GM19099 (cell line): ENCODE measurements around the gene ANKRD34A.

Experiments
- POLR2A ChIP-seq: IDR thresholded peaks from 3 replicates; pipeline ENCODE4 v1.6.1; 2011; ENCODE audit warnings: low read depth; ENCODE audit not compliant: insufficient read length; ENCODE audit errors: extremely low read depth

ANKRD34A gene

GRCh38 chr1:145949219-145949618, 15.2 kb downstream of the ANKRD34A start:
- TF ChIP-seq POLR2A: no peak

GRCh38 chr1:145947551-145947950, 16.8 kb downstream of the ANKRD34A start:
- no peak for TF ChIP-seq POLR2A

GRCh38 chr1:145946477-145946986, 17.8 kb downstream of the ANKRD34A start:
- no peak for TF ChIP-seq POLR2A

DNA sequence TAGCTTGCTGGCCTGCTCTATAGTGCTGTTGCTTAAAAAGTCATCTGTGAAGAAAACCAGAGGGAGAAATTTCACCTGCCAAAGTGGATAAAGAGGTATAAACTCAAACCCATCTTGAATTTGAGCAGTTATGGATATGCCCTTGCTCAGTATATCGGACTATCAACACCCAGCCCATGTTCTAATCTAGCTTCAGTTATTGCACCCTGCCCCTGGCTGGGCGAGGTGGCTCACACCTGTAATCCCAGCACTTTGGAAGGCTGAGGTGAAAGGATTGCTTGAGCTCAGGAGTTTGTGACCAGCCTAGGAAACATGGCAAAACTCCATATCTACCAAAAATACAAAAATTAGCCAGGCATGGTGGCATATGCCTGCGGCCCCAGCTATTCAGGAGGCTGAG, 19.8 kb downstream of the ANKRD34A start:
- TF ChIP-seq POLR2A: no peak

DNA sequence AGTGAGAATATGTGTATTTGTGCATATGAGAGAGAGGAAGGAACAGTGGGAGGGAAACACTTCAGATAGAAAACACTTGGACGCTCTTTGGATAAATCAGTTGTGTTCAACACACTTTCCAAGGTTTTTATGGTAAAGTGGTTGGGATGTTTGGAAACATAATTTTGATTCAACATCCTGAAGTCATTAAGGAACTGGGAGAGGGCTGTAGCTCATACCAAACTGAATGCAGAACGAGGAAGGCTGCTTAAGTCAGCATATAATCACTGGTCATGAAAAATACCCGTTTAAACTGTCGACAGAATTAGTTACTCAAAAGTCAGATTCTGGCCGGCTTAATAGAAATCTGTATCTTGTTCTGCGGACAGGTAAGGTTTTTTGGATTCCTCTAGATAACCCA, 21.5 kb downstream of the ANKRD34A start:
- TF ChIP-seq POLR2A: no peak

GRCh38 chr1:145942405-145942804, 22.0 kb downstream of the ANKRD34A start:
- TF ChIP-seq POLR2A: no peak

DNA sequence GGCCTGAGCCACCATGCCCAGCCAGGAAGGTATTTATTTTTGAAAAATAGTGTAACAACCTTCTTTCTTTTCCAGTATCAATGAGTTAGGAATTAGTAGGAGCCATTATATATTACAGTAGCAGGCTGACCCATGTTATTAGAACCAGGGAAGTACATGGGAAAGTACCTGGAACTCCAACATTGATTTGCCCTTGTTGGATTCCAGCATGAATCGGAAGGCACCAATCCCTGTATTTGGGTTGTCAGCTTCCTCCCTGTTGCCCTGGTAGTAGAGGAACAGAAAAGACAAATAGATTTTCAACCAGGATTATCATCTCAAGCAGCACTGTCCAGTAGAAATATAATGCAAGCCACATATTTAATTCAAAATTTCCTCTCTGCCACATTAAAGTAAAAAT, 26.9 kb downstream of the ANKRD34A start:
- no peak for TF ChIP-seq POLR2A

- TF ChIP-seq POLR2A: no peak
Observed at GRCh38 chr1:145936247-145936646, 28.1 kb downstream of the ANKRD34A start.

DNA sequence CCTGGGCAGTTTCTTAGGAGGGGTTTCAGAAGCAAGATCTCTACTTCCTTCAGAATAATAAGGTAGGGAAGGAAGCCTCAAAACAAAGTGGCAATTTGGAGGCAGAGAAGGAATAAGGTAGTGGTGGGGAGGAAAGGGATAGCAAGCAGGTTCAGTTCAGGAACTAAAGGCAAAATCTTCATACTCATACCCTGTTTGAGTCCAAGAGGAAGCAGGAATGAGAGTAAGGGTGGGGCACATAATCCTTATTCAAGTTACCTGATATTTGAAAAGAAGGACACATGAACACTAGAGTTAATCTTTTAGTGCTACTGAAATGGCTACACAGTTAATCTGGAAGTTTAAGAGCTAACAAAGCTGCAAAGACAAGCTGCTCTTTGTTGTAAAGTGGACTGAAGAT, 28.7 kb downstream of the ANKRD34A start:
- no peak for TF ChIP-seq POLR2A

DNA sequence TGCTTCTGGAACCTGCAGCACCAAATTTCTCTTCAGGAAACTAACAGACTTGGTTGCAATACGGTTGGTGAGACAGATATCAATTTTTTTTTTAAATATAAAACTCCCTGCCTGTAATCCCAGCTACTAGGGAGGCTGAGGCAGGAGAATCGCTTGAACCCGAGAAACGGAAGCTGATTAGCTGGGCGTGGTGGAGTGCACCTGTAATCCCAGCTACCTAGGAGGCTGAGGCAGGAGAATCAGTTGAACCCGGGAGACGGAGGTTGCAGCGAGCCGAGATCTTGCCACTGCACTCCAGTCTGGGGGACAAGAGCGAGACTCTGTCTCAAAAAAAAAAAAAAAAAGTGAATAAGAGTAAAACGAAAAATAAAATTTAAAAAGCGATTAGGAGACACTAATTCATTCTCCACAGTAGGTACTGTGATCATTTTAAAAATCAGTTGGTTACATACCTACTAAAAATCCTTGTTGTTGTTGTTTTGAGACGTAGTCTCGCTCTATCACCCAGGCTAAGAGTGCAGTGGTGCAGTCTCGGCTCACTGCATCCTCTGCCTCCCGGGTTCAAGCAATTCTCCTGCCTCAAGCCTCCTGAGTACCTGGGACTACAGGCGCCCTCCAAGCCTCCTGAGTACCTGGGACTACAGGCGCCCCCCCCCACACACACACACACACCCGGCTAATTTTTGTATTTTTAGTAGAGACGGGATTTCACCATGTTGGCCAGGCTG, 36.3 kb downstream of the ANKRD34A start:
- no peak for TF ChIP-seq POLR2A

DNA sequence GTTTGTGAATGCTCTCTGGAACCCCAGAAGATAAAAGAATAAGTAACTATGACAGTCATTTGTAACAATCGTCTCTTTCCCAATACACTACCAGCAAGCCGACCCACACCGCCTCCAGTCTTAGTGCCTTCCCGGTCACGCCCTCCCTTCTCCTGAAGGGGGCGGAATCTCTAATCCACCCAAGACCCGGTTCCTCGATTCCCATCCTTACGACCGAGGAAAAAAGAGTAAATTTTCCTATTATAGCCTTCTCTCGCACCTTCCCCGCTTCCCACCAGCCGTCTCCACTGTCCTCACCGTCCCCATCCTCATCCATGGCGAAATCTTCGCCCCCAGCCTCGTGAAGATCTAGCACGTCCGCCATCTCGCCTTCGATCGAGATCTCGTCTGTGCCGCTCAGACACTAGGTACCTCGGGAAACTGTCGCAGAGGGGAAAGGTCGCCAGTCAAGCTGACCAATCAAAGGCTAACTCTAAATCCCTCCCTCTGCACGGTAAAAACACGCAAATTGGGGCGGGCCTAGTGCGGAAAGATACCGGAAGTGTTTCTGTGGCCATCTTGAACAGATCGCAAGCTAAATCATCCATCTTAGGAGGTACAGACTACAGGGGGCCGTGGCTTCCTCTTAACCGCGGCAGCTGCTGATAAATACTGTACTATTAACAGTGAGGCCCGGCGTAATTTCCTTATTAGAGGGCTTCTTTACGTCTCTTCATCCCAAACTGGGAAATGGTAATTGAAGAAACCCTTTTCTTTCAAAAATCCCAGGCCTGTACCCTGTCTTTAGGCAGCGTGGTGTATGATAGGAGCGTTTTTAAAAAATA, 37.1 kb downstream of the ANKRD34A start, which contains the start of gene RBM8A:
Gene RBM8A (minus strand): TSS at position 422 of the 824 bp plus-strand sequence. CDS start 58 bp downstream, at position 364.
- TF ChIP-seq POLR2A: peak; percentile 93

DNA sequence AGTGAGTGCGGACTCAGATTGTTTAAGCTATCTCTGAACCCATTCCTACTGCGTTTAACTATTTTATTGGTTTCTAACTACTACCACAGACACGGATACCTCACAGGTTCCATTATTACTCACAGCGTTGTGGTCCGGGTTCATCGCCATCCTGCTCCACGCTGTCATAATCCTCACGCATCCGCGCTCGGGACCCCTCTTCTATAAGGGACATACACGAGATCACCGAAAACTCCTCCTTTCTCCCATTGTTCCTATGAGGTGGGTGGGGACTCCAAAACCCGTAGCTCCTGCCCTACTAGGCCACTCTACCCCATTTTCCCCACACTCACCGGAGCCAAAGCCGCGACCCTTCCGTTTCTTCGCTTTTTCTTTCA, 37.7 kb downstream of the ANKRD34A start:
- TF ChIP-seq POLR2A: no peak

DNA sequence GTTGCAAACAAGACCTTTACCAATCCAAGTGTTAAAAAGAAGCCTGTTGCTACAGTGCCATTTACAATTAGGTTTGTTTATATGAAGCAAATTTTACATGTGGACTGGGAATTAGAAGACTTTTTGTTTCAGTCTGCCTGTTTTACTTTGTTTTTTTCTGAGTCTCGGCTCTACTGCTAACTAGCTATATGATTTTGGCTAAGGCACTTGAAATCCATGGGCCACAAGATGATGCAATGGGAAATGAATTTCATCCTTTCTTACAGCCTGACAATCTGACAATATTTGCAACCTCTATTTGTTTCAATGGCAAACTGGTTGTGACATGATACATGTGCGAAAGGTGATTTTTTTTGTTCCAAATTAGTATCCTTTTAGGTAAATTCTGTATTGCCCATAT, 42.1 kb downstream of the ANKRD34A start:
- no peak for TF ChIP-seq POLR2A

DNA sequence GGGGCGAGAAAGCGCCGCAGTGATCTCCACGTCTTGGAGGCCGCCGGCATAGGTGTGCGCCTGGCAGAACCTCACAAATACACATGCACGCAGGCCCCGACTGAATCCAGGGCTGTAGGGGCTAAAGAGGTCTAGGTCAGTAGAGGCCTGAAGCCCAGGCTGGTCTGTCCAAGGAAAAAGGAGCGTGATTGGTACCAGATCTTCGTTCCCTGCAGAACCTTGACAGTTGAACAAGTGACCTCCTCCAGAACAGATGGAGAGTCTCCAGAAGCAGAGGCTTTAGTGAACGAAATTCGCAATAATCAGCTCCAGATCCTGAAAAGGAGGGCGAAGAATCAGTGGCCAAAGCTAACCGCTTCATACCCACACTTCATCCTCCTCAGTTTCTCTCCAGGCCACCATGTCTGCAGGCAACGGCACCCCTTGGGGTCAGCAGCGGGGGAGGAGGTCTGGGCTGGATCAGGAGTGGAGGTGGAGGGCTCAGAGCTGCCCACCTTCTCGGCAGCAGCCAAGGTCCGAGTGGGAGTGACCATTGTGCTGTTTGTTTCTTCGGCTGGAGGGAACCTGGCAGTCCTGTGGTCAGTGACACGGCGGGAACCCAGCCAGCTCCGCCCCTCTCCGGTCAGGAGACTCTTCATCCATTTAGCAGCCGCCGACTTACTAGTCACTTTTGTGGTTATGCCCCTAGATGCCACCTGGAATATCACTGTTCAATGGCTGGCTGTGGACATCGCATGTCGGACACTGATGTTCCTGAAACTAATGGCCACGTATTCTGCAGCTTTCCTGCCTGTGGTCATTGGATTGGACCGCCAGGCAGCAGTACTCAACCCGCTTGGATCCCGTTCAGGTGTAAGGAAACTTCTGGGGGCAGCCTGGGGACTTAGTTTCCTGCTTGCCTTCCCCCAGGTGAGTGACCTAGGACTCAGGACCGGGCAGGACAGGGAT, 45.1 kb downstream of the ANKRD34A start:
- TF ChIP-seq POLR2A: peak; percentile 28
